HCT116 (cell line): ENCODE results near the gene PLPP7. TPM values are rescaled to one million over a fixed set of nuclear protein-coding genes. Genes with fewer than 3 reads are reported as not detected.

Experiments used
- ATAC-seq: fragments of 200-7000 bp; cut with Tn5 transposase; 2 replicates; pipeline ENCODE4 v1.9.1; 2020; ENCODE audit warnings: mild to moderate bottlenecking, moderate library complexity
- BruUV-seq: library from RNA; stranded (reverse); fragments of 400-500 nt; replicated peaks from 2 replicates; lab custom pipeline; 2021; lab: Mats Ljungman, UMichigan
- CTCF ChIA-PET: fragments of 300-600 bp; sonication (Branson Sonifier 250); formaldehyde crosslinking; loops from one replicate; lab custom pipeline; 2021; ENCODE audit warnings: antibody characterized with exemption; lab: Charles Lee
- POLR2A ChIA-PET: fragments of 300-600, 350-600 bp; sonication (Branson Sonifier 250); formaldehyde crosslinking; loops from one replicate; lab custom pipeline; 2021; ENCODE audit warnings: antibody characterized with exemption; lab: Charles Lee
- RAD21 ChIA-PET, 2 experiments: fragments of 300-600 bp; sonication (Branson Sonifier 250); formaldehyde crosslinking; loops; one replicate each; lab custom pipeline; 2023; ENCODE audit warnings: low total read pairs in 2 of 2; ENCODE audit not compliant: uncharacterized antibody in 2 of 2, unreplicated experiment in 2 of 2, low non-redundant PET in 1 of 2; lab: Charles Lee
- DNase-seq: peaks from one replicate; pipeline ENCODE4 v3.0.0-alpha.2; 2010; ENCODE audit warnings: low read depth, low spot score
- H2AFZ ChIP-seq: fragments of 200-600 bp; shearing (Covaris generic), sonication (generic); 2 replicates; pipeline ENCODE4 v1.6.1; 2017; ENCODE audit warnings: low read depth, mixed run types, mixed read lengths, antibody characterized with exemption, low read length; ENCODE audit not compliant: poor library complexity, severe bottlenecking
- H3K27ac ChIP-seq: 2 replicates; pipeline ENCODE4 v1.5.1; 2012; ENCODE audit warnings: low read depth, low read length
- H3K27me3 ChIP-seq: fragments of 200-600 bp; sonication (generic); 2 replicates; pipeline ENCODE4 v1.6.1; 2016; ENCODE audit warnings: mixed run types, low read length, mixed read lengths; ENCODE audit not compliant: insufficient read depth
- H3K36me3 ChIP-seq, 2 experiments: fragments of 200-500 bp in 1 of 2; fragments of 200-600 bp in 1 of 2; sonication (Bioruptor generic) in 1 of 2; sonication (generic) in 1 of 2; 2 replicates each; pipeline versions ENCODE4 v1.5.1 to v1.6.1; 2014 to 2016; ENCODE audit warnings: low read length in 2 of 2, inconsistent platforms in 1 of 2, mixed read lengths in 1 of 2, mixed run types in 1 of 2; ENCODE audit not compliant: insufficient read depth in 2 of 2, control insufficient read depth in 1 of 2
- H3K4me1 ChIP-seq, 2 experiments: fragments of 200-600 bp in 1 of 2; sonication (generic) in 1 of 2; 2 replicates each; pipeline versions ENCODE4 v1.5.1 to v1.6.1; 2012 to 2017; ENCODE audit warnings: low read length in 2 of 2, inconsistent platforms in 1 of 2, mild to moderate bottlenecking in 1 of 2, mixed read lengths in 1 of 2, mixed run types in 1 of 2, moderate library complexity in 1 of 2; ENCODE audit not compliant: insufficient read depth in 2 of 2, control insufficient read depth in 1 of 2
- H3K4me2 ChIP-seq: fragments of 200-600 bp; sonication (generic); 2 replicates; pipeline ENCODE4 v1.6.1; 2017; ENCODE audit warnings: mixed run types, low read length, mixed read lengths
- H3K4me3 ChIP-seq, 2 experiments: fragments of 200-600 bp in 1 of 2; sonication (generic) in 1 of 2; replicated peaks in 1 of 2; 2 replicates each; pipeline ENCODE4 v1.5.1; 2011 to 2016; ENCODE audit warnings: low read length in 2 of 2, control low read depth in 1 of 2, low read depth in 1 of 2, mild to moderate bottlenecking in 1 of 2, mixed read lengths in 1 of 2, mixed run types in 1 of 2
- H3K79me2 ChIP-seq: fragments of 200-600 bp; sonication (generic); 2 replicates; pipeline ENCODE4 v1.6.1; 2017; ENCODE audit warnings: mild to moderate bottlenecking, mixed run types, low read length, moderate library complexity, mixed read lengths; ENCODE audit not compliant: insufficient read depth
- H3K9ac ChIP-seq: fragments of 200-600 bp; sonication (generic); 2 replicates; pipeline ENCODE4 v1.6.1; 2016; ENCODE audit warnings: low read length, mixed read lengths
- H3K9me2 ChIP-seq: fragments of 200-600 bp; sonication (generic), shearing (Covaris generic); 2 replicates; pipeline ENCODE4 v1.6.1; 2017; ENCODE audit warnings: mixed run types, mild to moderate bottlenecking, moderate library complexity; ENCODE audit not compliant: insufficient read depth
- H3K9me3 ChIP-seq, 2 experiments: fragments of 200-500 bp in 1 of 2; fragments of 200-600 bp in 1 of 2; sonication (Bioruptor generic) in 1 of 2; sonication (generic) in 1 of 2; 2 replicates each; pipeline ENCODE4 v1.6.1; 2014 to 2017; ENCODE audit warnings: low read length in 2 of 2, mixed read lengths in 2 of 2, inconsistent platforms in 1 of 2, low read depth in 1 of 2, mild to moderate bottlenecking in 1 of 2, mixed run types in 1 of 2, moderate library complexity in 1 of 2; ENCODE audit not compliant: control insufficient read depth in 1 of 2, insufficient read depth in 1 of 2
- H4K20me1 ChIP-seq: fragments of 200-600 bp; sonication (generic), shearing (Covaris generic); 2 replicates; pipeline ENCODE4 v1.6.1; 2017; ENCODE audit warnings: mixed run types, mild to moderate bottlenecking, moderate library complexity; ENCODE audit not compliant: insufficient read depth
- EGR1 ChIP-seq: IDR thresholded peaks from 2 replicates; pipeline ENCODE4 v1.6.1; 2012; ENCODE audit warnings: low read depth
- ELF1 ChIP-seq: IDR thresholded peaks from 2 replicates; pipeline ENCODE4 v1.6.1; 2012; ENCODE audit warnings: low read depth, borderline replicate concordance
- EZH2 ChIP-seq: fragments of 200-600 bp; sonication (generic); IDR thresholded peaks from 2 replicates; pipeline ENCODE4 v1.6.1; 2017; ENCODE audit warnings: antibody characterized with exemption, mixed run types
- EZH2phosphoT487 ChIP-seq: fragments of 200-600 bp; IDR thresholded peaks from 2 replicates; pipeline ENCODE4 v1.6.1; 2018; ENCODE audit warnings: antibody characterized with exemption, borderline replicate concordance
- POLR2A ChIP-seq: IDR thresholded peaks from 2 replicates; pipeline ENCODE4 v1.7.0; 2011; ENCODE audit warnings: borderline replicate concordance; ENCODE audit not compliant: insufficient read depth, insufficient read length; ENCODE audit errors: extremely low read depth
- POLR2AphosphoS5 ChIP-seq: IDR thresholded peaks from 2 replicates; pipeline ENCODE4 v1.6.1; 2011; ENCODE audit warnings: mild to moderate bottlenecking, low read depth, low read length, moderate library complexity
- RAD21 ChIP-seq: IDR thresholded peaks from 2 replicates; pipeline ENCODE4 v1.6.1; 2012; ENCODE audit warnings: low read depth, mild to moderate bottlenecking
- REST ChIP-seq: IDR thresholded peaks from 2 replicates; pipeline ENCODE4 v1.6.1; 2012; ENCODE audit warnings: low read depth
- SP1 ChIP-seq: IDR thresholded peaks from 2 replicates; pipeline ENCODE4 v1.6.1; 2012; ENCODE audit warnings: low read depth
- SRF ChIP-seq: IDR thresholded peaks from 2 replicates; pipeline ENCODE4 v1.6.1; 2012; ENCODE audit warnings: low read depth
- YY1 ChIP-seq: IDR thresholded peaks from 2 replicates; pipeline ENCODE4 v1.6.1; 2011; ENCODE audit warnings: low read length, low read depth, moderate library complexity, mild to moderate bottlenecking; ENCODE audit not compliant: insufficient replicate concordance; ENCODE audit errors: extremely low read depth
- ZBTB33 ChIP-seq: IDR thresholded peaks from 2 replicates; pipeline ENCODE4 v1.6.1; 2011; ENCODE audit warnings: mild to moderate bottlenecking, low read length, moderate library complexity; ENCODE audit not compliant: insufficient replicate concordance; ENCODE audit errors: extremely low read depth
- intact Hi-C: fragments of 100-400 bp; cut with micrococcal nuclease; formaldehyde crosslinking; loops from 2 replicates; pipeline ENCODE4 v1.10.0; 2022
- total RNA-seq: library from RNA; stranded (reverse); gene quantifications from one replicate; pipeline ENCODE4 v1.2.1, GENCODE V29; 2021; ENCODE audit not compliant: unreplicated experiment
- TF ChIP-seq, protein P1 (sequence below): IDR thresholded peaks from 2 replicates; pipeline ENCODE4 v1.6.1; 2012
- TF ChIP-seq, protein P2 (sequence below), 3 experiments: fragments of 200-600 bp in 1 of 3; sonication (generic) in 1 of 3; IDR thresholded peaks in 2 of 3; conservative IDR thresholded peaks in 1 of 3; 2 replicates each; pipeline ENCODE4 v1.5.1; 2012 to 2017; ENCODE audit warnings: low read depth in 2 of 3, low read length in 2 of 3, antibody characterized with exemption in 1 of 3, borderline replicate concordance in 1 of 3, control low read depth in 1 of 3, mild to moderate bottlenecking in 1 of 3, mixed read lengths in 1 of 3, mixed run types in 1 of 3, moderate library complexity in 1 of 3; ENCODE audit not compliant: insufficient read depth in 1 of 3

PLPP7 gene
- total RNA-seq, 1 experiment from 2014 or later = 0.37 TPM

DNA sequence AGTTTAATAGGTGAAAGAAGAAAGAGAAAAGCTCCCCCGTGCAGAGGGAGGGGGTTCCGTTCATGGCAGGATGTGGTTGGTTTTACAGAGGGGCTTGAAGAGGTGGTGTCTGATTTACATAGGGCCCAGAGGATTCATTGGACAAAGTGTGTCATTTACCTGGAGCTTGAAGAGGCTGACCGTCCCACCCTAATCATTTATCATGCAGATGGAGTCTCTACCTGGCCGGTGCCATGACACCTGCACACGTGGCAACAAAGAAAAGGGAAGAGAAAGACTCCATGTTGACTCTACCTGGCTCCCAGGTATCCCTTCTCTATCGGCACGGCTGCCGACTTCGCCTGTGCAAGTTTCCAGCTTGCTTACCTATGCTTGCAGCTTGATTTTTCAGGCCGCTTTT, 69.0 kb downstream of the PLPP7 start:
- Histone ChIP-seq H3K4me1 (peaks cover 7 to 15% of the 10 kb centered on the region in 2 experiments; a peak in 3 of 4 replicates), H2AFZ (no peak overlapping the region), H3K4me3 (no peak overlapping the region), H3K36me3 (no peaks in the 10 kb centered on the region), H3K79me2 (no peaks in the 10 kb centered on the region), H3K9me2 (no peaks in the 10 kb centered on the region), H3K4me2 (no peak overlapping the region), H3K9ac (no peak overlapping the region), H3K27ac (no peak overlapping the region), H4K20me1 (no peaks in the 10 kb centered on the region), H3K9me3 (no peaks in the 10 kb centered on the region), H3K27me3 (no peaks in the 10 kb centered on the region)
- CTCF ChIA-PET = interaction anchor here (2.9 kb wide), 1 partner anchor 9 kb away, joined by 17 read pairs; no protein-coding TSS in a partner anchor
- RAD21 ChIA-PET = no interaction called here
- intact Hi-C loops = no loop called here
- no TSS peak for BruUV-seq
- no peak for ATAC-seq
- TF ChIP-seq SRF = no peak
- TF ChIP-seq EZH2 = no peak
- TF ChIP-seq YY1 = no peak
- TF ChIP-seq ZBTB33 = no peak
- TF ChIP-seq REST = no peak
- TF ChIP-seq POLR2AphosphoS5 = no peak
- no peak for TF ChIP-seq SP1
- TF ChIP-seq POLR2A = no peak
- TF ChIP-seq EGR1 = no peak
- TF ChIP-seq RAD21 = no peak
- TF ChIP-seq, protein P1, sequence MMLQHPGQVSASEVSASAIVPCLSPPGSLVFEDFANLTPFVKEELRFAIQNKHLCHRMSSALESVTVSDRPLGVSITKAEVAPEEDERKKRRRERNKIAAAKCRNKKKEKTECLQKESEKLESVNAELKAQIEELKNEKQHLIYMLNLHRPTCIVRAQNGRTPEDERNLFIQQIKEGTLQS = no peak
- TF ChIP-seq EZH2phosphoT487 = no peak
- TF ChIP-seq ELF1 = no peak
- TF ChIP-seq, protein P2, sequence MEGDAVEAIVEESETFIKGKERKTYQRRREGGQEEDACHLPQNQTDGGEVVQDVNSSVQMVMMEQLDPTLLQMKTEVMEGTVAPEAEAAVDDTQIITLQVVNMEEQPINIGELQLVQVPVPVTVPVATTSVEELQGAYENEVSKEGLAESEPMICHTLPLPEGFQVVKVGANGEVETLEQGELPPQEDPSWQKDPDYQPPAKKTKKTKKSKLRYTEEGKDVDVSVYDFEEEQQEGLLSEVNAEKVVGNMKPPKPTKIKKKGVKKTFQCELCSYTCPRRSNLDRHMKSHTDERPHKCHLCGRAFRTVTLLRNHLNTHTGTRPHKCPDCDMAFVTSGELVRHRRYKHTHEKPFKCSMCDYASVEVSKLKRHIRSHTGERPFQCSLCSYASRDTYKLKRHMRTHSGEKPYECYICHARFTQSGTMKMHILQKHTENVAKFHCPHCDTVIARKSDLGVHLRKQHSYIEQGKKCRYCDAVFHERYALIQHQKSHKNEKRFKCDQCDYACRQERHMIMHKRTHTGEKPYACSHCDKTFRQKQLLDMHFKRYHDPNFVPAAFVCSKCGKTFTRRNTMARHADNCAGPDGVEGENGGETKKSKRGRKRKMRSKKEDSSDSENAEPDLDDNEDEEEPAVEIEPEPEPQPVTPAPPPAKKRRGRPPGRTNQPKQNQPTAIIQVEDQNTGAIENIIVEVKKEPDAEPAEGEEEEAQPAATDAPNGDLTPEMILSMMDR (IDR thresholded peaks at IDR 0.05 in 2 of 3, conservative IDR thresholded peaks at IDR 0.05 in 1 of 3; ENCODE audit: borderline replicate concordance in 1 of 3, insufficient read depth in 1 of 3, low read depth in 2 of 3, low read length in 2 of 3) = no peak
- DNase-seq = no peak
- POLR2A ChIA-PET = no interaction called here
